ENCODE results near the gene LIPA.
"Not testable (repeated sequence)": the region's sequence is repeated elsewhere in the genome, so short reads cannot be mapped to it uniquely, and the experiment has no call there.

Gene LIPA

DNA sequence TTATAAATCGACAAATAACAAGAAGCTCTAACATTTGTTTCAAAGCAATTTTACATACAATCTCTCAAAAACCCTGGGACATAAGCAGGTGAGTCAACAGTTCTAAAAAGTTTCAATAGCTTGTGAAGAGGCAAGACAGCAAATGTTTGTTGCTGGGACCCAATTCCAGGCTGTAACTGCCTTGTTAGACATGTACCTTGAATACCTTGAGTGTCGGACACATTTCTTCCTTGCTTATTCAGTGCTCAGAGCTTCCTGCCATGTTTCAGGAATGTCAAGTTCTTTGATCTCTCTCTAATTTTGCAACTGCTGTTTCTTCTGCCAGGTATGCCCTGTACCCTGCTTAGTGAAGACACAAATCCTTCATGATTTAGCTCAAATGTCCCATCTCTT lies 49.5 kb downstream of the LIPA start:
- Histone ChIP-seq H3K36me3 (ENCODE audit: control insufficient read depth in 1 of 2, insufficient read depth in 2 of 2, low read length in 2 of 2) (no peaks in the 10 kb centered on the region), H3K27ac (ENCODE audit: low read depth, low read length) (no peak overlapping the region), H3K9ac (ENCODE audit: low read depth in 1 of 2, low read length in 2 of 2) (no peak overlapping the region), H3K4me3 (ENCODE audit: low read depth in 1 of 2, low read length in 2 of 2) (no peak overlapping the region), H3K9me3 (ENCODE audit: control insufficient read depth in 1 of 2, low read length in 2 of 2) (no peaks in the 10 kb centered on the region), H3K4me1 (ENCODE audit: control insufficient read depth in 1 of 2, insufficient read depth in 2 of 2, low read length in 2 of 2) (peaks cover 8% of the 10 kb centered on the region in 2 donors), H3K27me3 (ENCODE audit: control insufficient read depth in 1 of 2, insufficient read depth in 2 of 2, low read length in 2 of 2) (peaks cover 30 to 50% of the 10 kb centered on the region in 2 donors)

DNA sequence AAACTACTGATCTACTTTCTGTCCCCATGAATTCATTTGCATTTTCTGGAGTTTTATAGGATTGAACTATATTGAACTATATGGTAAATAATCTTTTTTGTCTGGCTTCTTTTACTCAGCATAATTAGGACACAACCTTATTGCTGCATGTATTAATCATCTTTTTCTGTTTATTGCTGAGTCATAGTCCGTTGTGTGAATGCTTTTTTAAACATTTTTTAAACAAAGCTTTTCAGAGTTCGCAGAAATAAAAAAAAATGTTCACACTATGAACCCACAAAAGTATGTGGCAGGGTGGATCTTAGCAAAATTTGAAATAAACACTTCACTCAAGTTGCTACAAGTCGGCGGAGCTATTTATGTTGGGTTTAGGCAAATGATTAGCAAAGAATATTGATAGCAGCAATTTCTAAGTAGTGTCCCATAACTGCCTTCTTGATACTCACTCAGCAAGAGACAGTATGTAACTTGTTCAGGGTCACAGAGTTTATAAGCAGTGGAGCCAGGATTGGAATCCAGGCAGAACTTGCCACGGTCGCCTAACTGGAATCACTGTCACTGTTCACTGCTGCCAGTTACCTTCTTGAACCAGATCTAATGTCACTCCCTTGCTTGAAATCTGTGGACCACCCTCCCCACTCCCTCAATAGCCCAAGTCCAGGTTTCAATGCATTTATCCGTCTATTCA lies 50.1 kb downstream of the LIPA start:
- Histone ChIP-seq H3K4me1 (ENCODE audit: control insufficient read depth in 1 of 2, insufficient read depth in 2 of 2, low read length in 2 of 2) (peaks cover 2 to 3% of the 10 kb centered on the region in 2 donors), H3K4me3 (ENCODE audit: low read depth in 1 of 2, low read length in 2 of 2) (no peak overlapping the region), H3K27me3 (ENCODE audit: control insufficient read depth in 1 of 2, insufficient read depth in 2 of 2, low read length in 2 of 2) (peaks cover 24 to 44% of the 10 kb centered on the region in 2 donors), H3K9ac (ENCODE audit: low read depth in 1 of 2, low read length in 2 of 2) (no peak overlapping the region), H3K27ac (ENCODE audit: low read depth, low read length) (no peak overlapping the region), H3K9me3 (ENCODE audit: control insufficient read depth in 1 of 2, low read length in 2 of 2) (no peaks in the 10 kb centered on the region), H3K36me3 (ENCODE audit: control insufficient read depth in 1 of 2, insufficient read depth in 2 of 2, low read length in 2 of 2) (no peaks in the 10 kb centered on the region)

DNA sequence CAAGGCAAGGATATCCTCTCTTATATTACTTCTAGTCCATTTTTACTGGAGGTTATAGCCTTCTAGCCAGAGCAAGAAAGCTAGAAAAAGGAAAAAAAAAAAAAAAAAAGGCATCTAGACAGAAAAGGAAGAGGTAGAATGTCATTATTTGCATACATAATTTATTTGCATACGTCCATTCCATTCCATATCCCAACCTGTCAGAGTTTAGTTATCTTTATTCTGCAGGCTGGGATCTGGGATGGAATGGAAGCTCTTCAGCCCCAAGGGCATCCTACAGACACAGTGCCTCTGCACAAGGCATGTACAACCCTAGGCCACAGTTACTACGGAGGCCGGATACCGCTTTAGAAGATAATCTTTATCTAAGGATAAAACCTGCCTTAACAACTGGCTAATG lies 54.1 kb downstream of the LIPA start:
- H3K27ac ChIP-seq (ENCODE audit: low read depth, low read length) = no peak overlapping the region
- no peak overlapping the region for H3K4me3 ChIP-seq (ENCODE audit: low read depth in 1 of 2, low read length in 2 of 2)
- H3K27me3 ChIP-seq (ENCODE audit: control insufficient read depth in 1 of 2, insufficient read depth in 2 of 2, low read length in 2 of 2) = peaks cover 0 to 12% of the 10 kb centered on the region in 2 donors
- no peaks in the 10 kb centered on the region for H3K4me1 ChIP-seq (ENCODE audit: control insufficient read depth in 1 of 2, insufficient read depth in 2 of 2, low read length in 2 of 2)
- H3K9me3 ChIP-seq (ENCODE audit: control insufficient read depth in 1 of 2, low read length in 2 of 2) = no peaks in the 10 kb centered on the region
- H3K36me3 ChIP-seq (ENCODE audit: control insufficient read depth in 1 of 2, insufficient read depth in 2 of 2, low read length in 2 of 2) = no peaks in the 10 kb centered on the region
- no peak overlapping the region for H3K9ac ChIP-seq (ENCODE audit: low read depth in 1 of 2, low read length in 2 of 2)

DNA sequence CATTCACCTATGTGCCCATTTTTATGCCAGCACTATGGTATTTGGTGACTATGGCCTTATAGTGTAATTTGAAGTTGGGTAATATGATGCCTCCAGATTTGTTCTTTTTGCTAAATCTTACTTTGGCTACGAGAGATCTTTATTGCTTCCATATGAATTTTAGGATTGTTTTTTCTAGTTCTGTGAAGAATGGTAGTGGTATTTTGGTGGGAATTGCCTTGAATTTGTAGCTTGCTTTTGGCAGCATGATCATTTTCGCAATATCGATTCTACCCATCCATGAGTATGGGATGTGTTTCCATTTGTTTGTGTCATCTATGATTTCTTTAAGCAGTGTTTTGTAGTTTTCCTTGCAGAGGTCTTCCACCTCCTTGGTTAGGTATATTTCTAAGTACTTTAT lies 60.3 kb downstream of the LIPA start:
- H3K9ac ChIP-seq (ENCODE audit: low read depth in 1 of 2, low read length in 2 of 2) = not testable (repeated sequence)

DNA sequence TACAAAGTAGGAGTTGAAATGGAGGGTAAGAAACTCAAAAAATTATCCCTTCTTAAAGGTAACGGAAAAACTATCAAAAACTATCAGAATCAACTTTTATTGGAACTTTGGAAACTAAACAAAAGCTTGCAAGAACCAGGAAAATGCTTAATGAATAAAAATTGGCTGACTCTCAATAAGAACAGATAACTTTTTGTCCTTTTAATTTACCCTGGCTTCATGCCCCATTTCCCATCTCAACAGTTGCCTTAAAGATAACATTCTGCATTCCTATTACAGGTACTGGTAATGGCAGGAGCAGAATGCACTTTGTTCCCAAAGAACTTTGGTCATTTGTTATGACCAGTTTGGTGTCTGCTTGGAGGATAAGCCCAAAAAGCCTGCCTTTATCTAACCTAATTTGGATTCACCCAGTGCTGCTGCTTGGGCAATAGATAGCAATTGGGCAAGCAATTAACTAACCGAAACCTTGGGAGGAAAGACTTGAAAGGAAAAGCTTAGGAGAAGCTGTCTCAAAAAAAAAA lies 62.3 kb downstream of the LIPA start:
- H3K9ac ChIP-seq (ENCODE audit: low read depth in 1 of 2, low read length in 2 of 2) = no peak overlapping the region
- no peak overlapping the region for H3K27ac ChIP-seq (ENCODE audit: low read depth, low read length)
- no peaks in the 10 kb centered on the region for H3K36me3 ChIP-seq (ENCODE audit: control insufficient read depth in 1 of 2, insufficient read depth in 2 of 2, low read length in 2 of 2)
- H3K4me3 ChIP-seq (ENCODE audit: low read depth in 1 of 2, low read length in 2 of 2) = no peak overlapping the region
- H3K27me3 ChIP-seq (ENCODE audit: control insufficient read depth in 1 of 2, insufficient read depth in 2 of 2, low read length in 2 of 2) = no peaks in the 10 kb centered on the region
- H3K9me3 ChIP-seq (ENCODE audit: control insufficient read depth in 1 of 2, low read length in 2 of 2) = no peaks in the 10 kb centered on the region
- H3K4me1 ChIP-seq (ENCODE audit: control insufficient read depth in 1 of 2, insufficient read depth in 2 of 2, low read length in 2 of 2) = peaks cover 3 to 17% of the 10 kb centered on the region in 2 donors

More for the DNA sequence above, 60.3 kb downstream of the LIPA start:
- not testable (repeated sequence) for H3K36me3 ChIP-seq (ENCODE audit: control insufficient read depth in 1 of 2, insufficient read depth in 2 of 2, low read length in 2 of 2); H3K4me1 ChIP-seq (ENCODE audit: control insufficient read depth in 1 of 2, insufficient read depth in 2 of 2, low read length in 2 of 2); H3K4me3 ChIP-seq (ENCODE audit: low read depth in 1 of 2, low read length in 2 of 2); H3K27ac ChIP-seq (ENCODE audit: low read depth, low read length); H3K9me3 ChIP-seq (ENCODE audit: control insufficient read depth in 1 of 2, low read length in 2 of 2); H3K27me3 ChIP-seq (ENCODE audit: control insufficient read depth in 1 of 2, insufficient read depth in 2 of 2, low read length in 2 of 2)

DNA sequence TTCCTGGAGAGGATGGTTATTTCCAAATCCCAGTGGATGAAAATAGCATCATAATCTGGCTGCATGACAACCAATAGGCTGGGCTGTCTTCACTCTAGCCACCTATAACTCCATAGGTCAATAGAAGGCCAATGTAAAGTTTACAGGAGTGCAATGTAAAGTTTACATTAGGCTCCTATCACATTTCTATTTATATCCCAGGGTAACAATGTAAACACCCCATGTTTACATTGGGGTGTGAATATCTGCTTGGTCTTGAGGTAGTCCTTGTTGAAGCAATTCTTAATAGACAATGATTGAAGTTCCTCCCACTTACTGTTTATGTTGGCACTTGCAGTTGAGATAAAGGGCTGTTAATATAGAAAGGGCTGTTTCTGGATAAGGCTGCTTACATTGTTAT lies 65.9 kb downstream of the LIPA start:
- no peaks in the 10 kb centered on the region for H3K36me3 ChIP-seq (ENCODE audit: control insufficient read depth in 1 of 2, insufficient read depth in 2 of 2, low read length in 2 of 2)
- H3K27ac ChIP-seq (ENCODE audit: low read depth, low read length) = no peak overlapping the region
- no peak overlapping the region for H3K4me3 ChIP-seq (ENCODE audit: low read depth in 1 of 2, low read length in 2 of 2)
- H3K9me3 ChIP-seq (ENCODE audit: control insufficient read depth in 1 of 2, low read length in 2 of 2) = peaks cover 0 to under 1% of the 10 kb centered on the region in 2 donors
- H3K4me1 ChIP-seq (ENCODE audit: control insufficient read depth in 1 of 2, insufficient read depth in 2 of 2, low read length in 2 of 2) = peaks cover 3 to 17% of the 10 kb centered on the region in 2 donors
- peaks cover 0 to 6% of the 10 kb centered on the region in 2 donors for H3K27me3 ChIP-seq (ENCODE audit: control insufficient read depth in 1 of 2, insufficient read depth in 2 of 2, low read length in 2 of 2)
- no peak overlapping the region for H3K9ac ChIP-seq (ENCODE audit: low read depth in 1 of 2, low read length in 2 of 2)

DNA sequence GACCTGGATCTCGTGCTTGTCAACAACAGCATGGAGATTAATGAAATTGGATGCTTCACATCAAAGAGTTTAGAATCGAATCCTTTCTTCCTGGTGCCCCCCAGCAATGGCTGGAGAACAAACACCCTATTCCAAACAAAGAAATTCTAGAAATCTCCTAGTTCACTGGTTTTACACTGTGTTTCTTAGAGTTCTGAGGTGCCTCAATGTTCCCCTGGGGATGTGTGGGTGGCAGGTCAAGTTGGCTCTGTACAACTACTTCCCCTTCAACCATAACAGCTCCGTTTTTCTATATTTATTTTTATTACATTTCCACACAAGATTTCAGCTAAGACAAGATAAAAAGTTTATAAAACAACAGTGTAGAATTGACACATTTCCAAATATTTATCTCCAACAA lies 66.9 kb downstream of the LIPA start:
- no peaks in the 10 kb centered on the region for H3K36me3 ChIP-seq (ENCODE audit: control insufficient read depth in 1 of 2, insufficient read depth in 2 of 2, low read length in 2 of 2)
- H3K27ac ChIP-seq (ENCODE audit: low read depth, low read length) = no peak overlapping the region
- peaks cover 0 to 3% of the 10 kb centered on the region in 2 donors for H3K9me3 ChIP-seq (ENCODE audit: control insufficient read depth in 1 of 2, low read length in 2 of 2)
- no peak overlapping the region for H3K9ac ChIP-seq (ENCODE audit: low read depth in 1 of 2, low read length in 2 of 2)
- peaks cover 0 to 6% of the 10 kb centered on the region in 2 donors for H3K27me3 ChIP-seq (ENCODE audit: control insufficient read depth in 1 of 2, insufficient read depth in 2 of 2, low read length in 2 of 2)
- H3K4me1 ChIP-seq (ENCODE audit: control insufficient read depth in 1 of 2, insufficient read depth in 2 of 2, low read length in 2 of 2) = peaks cover 3 to 17% of the 10 kb centered on the region in 2 donors
- no peak overlapping the region for H3K4me3 ChIP-seq (ENCODE audit: low read depth in 1 of 2, low read length in 2 of 2)

DNA sequence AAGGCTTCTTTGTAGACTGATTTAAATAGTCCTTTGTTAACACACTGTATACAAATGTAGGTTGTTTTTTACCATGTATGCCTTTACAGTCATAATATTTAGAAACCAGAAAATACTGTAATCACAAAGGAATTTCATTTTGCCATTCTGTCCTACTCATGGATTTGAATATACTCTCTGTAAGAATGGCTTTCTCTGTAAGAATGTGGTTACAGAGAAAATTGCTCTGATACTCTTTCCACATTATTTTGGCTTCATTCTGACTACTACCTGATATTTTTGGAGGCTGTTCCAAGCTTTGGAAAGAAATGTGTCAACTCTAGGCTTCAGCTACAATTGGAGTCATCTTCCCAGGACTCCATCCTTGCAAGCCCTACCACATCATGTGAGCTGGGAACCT lies 68.0 kb downstream of the LIPA start:
- Histone ChIP-seq H3K4me1 (ENCODE audit: control insufficient read depth in 1 of 2, insufficient read depth in 2 of 2, low read length in 2 of 2) (peaks cover 0 to 17% of the 10 kb centered on the region in 2 donors), H3K9me3 (ENCODE audit: control insufficient read depth in 1 of 2, low read length in 2 of 2) (peaks cover 0 to 3% of the 10 kb centered on the region in 2 donors), H3K9ac (ENCODE audit: low read depth in 1 of 2, low read length in 2 of 2) (no peak overlapping the region), H3K27me3 (ENCODE audit: control insufficient read depth in 1 of 2, insufficient read depth in 2 of 2, low read length in 2 of 2) (peaks cover 0 to 6% of the 10 kb centered on the region in 2 donors), H3K4me3 (ENCODE audit: low read depth in 1 of 2, low read length in 2 of 2) (no peak overlapping the region), H3K36me3 (ENCODE audit: control insufficient read depth in 1 of 2, insufficient read depth in 2 of 2, low read length in 2 of 2) (no peaks in the 10 kb centered on the region), H3K27ac (ENCODE audit: low read depth, low read length) (no peak overlapping the region)

DNA sequence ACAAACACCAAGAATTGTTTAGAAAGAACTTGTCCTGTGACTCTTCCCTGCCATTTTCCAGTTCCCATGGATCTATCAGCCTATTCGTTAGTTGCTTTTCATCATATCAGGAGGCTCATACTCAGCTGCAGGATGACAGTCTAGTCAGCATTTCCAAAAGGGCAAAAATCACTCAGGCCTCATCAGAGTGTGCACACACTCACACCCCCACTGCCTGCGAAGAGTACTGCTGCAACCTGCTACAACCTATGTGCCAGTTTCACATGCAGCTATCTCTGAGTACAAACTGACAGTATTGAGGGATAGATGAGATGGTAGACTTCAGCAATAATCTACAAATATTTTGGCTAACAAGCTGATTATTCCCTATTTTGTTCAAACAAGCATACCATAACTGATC lies 68.7 kb downstream of the LIPA start:
- Histone ChIP-seq H3K9me3 (ENCODE audit: control insufficient read depth in 1 of 2, low read length in 2 of 2) (peaks cover 0 to 3% of the 10 kb centered on the region in 2 donors), H3K27me3 (ENCODE audit: control insufficient read depth in 1 of 2, insufficient read depth in 2 of 2, low read length in 2 of 2) (peaks cover 0 to 6% of the 10 kb centered on the region in 2 donors)

DNA sequence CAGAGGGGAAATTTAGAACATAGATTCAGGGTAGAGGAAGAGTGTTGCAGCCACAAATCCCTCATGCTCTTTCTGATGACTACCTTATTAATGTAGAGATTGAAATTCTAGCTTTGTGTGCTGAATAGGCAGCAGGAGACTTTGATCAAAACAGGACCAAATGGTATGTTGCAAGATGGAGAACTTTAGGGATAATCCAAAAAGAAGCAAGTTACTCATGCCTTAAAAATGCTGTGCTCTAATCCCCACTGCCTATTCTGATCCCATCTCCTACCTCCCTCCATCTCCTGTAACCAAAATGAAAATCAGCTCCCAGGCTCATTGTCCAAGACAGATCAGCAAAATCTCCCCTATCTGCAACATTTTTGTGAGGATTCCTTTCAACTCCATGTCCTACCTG lies 75.8 kb downstream of the LIPA start:
- no peak overlapping the region for H3K9ac ChIP-seq (ENCODE audit: low read depth in 1 of 2, low read length in 2 of 2)

More for the DNA sequence above, 68.7 kb downstream of the LIPA start:
- H3K4me1 ChIP-seq (ENCODE audit: control insufficient read depth in 1 of 2, insufficient read depth in 2 of 2, low read length in 2 of 2) = peaks cover 0 to 17% of the 10 kb centered on the region in 2 donors
- H3K36me3 ChIP-seq (ENCODE audit: control insufficient read depth in 1 of 2, insufficient read depth in 2 of 2, low read length in 2 of 2) = no peaks in the 10 kb centered on the region
- H3K27ac ChIP-seq (ENCODE audit: low read depth, low read length) = no peak overlapping the region
- no peak overlapping the region for H3K9ac ChIP-seq (ENCODE audit: low read depth in 1 of 2, low read length in 2 of 2)
- H3K4me3 ChIP-seq (ENCODE audit: low read depth in 1 of 2, low read length in 2 of 2) = no peak overlapping the region

More for the DNA sequence above, 75.8 kb downstream of the LIPA start:
- peaks cover 0 to 10% of the 10 kb centered on the region in 2 donors for H3K27me3 ChIP-seq (ENCODE audit: control insufficient read depth in 1 of 2, insufficient read depth in 2 of 2, low read length in 2 of 2)
- no peak overlapping the region for H3K27ac ChIP-seq (ENCODE audit: low read depth, low read length)
- H3K4me1 ChIP-seq (ENCODE audit: control insufficient read depth in 1 of 2, insufficient read depth in 2 of 2, low read length in 2 of 2) = no peaks in the 10 kb centered on the region
- H3K36me3 ChIP-seq (ENCODE audit: control insufficient read depth in 1 of 2, insufficient read depth in 2 of 2, low read length in 2 of 2) = no peaks in the 10 kb centered on the region
- H3K9me3 ChIP-seq (ENCODE audit: control insufficient read depth in 1 of 2, low read length in 2 of 2) = peaks cover 0 to 3% of the 10 kb centered on the region in 2 donors
- H3K4me3 ChIP-seq (ENCODE audit: low read depth in 1 of 2, low read length in 2 of 2) = no peak overlapping the region

Measured in duodenal mucosa (tissue), 2 donors.